Muscle of arm (tissue), 12 donors: ENCODE results near the gene CLCNKA. TPM values are rescaled to one million over a fixed set of nuclear protein-coding genes. Genes with fewer than 3 reads are reported as not detected.
"Not testable (repeated sequence)": the region's sequence is repeated elsewhere in the genome, so short reads cannot be mapped to it uniquely, and the experiment has no call there.

Source experiments
- DNase-seq: peaks from one replicate; pipeline ENCODE4 v3.0.0-alpha.2; 2013
- polyA plus RNA-seq, 12 donors: library from polyadenylated mRNA; unstranded; fragments of 120-200 nt; gene quantifications; one replicate each; pipeline ENCODE4 v1.2.1, GENCODE V29; 2013; ENCODE audit not compliant: insufficient read length in 12 of 12

CLCNKA gene
- polyA plus RNA-seq, 12 donors, result 0.30 to 1.7 (median 1.0) TPM; not detected in 2

DNA sequence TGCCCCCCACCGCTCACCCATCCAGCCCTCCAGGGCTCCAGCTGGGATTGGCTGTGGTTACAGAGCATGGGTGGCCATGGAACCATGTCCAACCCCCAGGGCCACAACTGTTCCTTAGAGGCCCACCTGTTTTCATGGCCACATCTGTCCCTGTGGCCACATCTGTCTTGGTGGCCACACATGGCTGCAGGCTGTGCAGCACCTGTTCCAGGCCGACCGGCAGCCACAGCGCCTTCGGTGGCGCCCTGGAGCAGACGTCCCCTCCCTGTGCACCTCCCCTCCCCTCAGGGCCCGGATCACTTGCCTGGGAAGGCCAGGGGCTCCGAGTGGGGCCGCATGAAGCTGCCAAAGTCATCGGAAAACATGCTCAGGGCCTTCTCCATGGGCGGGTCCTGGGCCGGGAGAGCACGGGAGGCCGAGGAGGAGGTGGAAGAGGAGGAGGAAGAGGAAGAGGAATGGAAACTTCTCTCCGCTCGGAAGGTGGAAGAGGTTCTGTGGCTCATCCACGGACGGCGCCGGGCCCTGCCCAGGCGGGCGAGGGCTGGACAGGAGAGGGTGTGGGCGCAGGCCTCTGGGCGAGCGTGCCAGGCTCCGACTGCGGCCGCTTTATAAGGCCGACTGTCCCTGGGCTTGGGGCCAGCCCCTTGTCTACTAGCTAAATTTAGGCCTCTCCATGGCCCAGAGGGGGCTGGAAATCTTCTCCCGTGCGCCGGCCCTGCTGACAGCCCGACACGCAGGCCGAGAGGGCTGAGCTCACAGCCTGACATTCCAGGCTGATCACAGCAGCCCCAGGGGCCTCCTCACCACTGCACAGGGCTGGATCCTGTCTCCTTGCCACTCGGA is 4.2 kb upstream of the CLCNKA start, which contains the start of gene HSPB7:
Gene HSPB7, minus strand, starts transcription at position 583 of the 843 bp plus-strand sequence. Its CDS starts 80 bp downstream, at position 503.
- peak; percentile 89 for DNase-seq

DNA sequence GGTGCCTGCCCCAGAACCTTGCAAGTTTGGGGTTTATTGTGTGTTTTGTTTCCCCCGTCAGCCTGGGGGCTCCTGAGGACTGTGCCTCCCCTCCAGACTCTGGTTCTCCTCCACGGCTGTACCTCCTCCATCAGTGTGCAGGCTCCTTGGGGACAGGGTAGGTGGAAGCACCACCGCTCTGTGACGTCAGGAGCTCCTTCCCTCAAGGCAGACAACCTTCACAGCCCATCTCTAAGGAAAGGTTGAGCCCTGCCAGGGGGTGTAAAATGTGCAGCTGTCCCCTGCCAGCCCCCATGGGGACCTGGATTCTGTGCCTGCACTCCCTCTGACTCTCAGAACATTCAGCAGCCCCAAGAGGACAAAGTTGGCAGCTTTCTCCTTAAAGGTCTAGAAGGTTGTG is 3.5 kb upstream of the CLCNKA start:
- no peak for DNase-seq

DNA sequence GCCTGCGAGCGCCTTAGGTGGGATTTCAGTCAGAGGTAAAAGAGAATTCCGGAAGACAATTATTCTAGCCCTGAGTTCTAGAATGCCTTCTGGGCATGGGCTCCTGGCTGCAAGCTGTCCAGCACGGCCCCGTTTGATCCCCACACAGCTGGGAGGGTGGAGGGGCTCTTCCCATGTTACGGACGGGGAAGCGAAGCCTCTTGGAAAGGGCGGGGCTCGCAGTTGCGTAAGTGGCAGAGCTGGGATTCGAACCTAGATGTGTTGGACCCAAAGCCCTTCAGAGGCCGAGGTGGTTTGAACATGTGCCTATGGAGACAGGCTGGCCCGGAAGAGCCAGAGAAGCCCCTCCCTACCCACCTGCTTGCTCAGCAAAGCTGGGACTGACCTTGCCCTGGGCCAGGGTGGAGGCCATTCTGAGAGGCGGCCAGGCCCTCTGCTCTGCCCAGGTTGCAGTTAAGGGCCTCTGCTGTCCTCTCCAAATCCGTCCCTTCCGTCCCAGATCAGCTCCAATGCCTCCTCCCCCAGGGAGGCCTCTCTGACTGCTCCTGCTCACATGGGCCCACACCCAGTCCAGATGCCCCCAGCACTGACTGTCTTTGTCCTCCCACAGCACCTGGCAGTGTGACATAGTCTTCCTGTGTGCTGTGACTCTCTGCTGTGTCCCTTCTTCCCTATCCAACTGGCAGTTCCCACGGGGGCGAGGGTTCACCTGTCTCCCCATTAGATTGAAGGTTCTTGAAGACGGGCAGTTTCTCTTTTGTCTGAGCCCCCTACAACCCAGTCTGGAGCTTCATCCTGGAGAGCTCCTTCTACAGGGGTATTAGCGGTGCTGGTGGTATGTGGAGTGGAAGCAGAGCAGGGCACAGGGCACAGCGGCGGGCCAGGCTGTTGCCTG is 2.8 kb upstream of the CLCNKA start:
- DNase-seq, result no peak

DNA sequence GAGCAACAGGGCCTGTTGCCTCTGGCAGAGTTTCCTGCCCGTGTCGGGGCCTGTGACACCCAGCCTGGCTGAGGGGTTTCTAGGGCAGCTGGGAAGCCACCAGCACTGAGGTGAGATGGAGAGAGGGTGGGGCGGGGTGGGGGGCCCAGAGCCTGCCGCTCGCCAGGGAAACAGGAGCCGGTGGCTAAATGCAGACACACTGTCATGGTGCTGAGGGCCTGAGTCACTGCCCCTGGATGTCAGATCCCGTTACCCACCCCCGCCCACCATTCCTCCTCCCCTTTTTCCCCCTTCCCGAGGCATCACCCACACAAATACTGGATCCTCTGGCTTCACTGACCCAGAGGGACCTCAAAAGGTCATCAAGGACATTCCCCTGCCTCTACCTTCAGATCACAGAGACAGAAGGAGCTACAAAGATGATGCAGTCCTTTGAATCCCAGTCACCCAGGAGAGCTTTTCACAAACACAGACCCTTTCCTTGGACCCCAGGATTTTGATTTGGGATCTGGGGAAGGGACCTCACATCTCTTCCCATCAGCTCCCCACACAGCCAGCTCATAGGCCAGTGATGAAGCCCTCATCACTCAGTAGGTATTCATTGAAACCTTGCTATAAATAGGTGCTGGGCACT is 2.1 kb upstream of the CLCNKA start:
- DNase-seq, result no peak

DNA sequence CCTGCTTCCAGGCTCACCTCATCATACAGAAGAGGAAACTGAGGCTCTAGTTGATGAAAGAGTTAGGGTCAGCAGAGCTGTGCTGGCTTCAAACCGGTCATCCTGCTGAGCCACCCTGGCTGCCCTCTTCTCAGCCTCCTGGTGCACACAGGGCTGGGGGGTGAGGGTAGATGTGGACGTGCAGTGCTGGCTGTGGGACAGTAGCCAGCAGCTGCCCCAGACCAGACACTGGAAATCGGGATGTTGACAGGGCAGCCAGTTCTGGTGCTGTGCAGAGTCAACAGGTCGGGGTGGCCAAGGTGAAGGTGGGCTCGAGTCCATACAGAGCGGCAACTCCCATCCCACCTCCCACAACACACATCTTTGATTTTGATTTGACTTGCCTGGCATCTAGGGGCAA is 1.5 kb upstream of the CLCNKA start:
- DNase-seq, result no peak

DNA sequence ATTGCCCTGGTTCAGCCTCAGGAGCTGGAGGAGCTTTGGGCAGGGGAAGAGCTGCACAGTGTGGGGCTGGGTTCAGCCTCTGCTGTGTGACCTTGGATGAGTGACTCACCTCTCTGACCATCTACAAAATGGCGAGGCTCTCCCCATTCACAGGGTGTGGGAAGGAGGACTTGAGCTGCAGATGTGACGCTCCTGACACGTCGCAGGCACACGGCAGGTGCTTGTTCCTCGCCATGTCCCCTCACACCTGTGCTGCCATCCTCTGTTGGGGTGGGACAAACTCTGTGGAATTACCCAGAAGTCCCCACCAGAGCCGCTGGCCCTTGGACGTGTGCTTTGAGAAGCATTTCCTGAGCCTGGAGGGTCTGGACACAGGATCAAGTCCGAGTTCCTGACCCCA is 958 bp upstream of the CLCNKA start:
- DNase-seq, result not testable (repeated sequence)

DNA sequence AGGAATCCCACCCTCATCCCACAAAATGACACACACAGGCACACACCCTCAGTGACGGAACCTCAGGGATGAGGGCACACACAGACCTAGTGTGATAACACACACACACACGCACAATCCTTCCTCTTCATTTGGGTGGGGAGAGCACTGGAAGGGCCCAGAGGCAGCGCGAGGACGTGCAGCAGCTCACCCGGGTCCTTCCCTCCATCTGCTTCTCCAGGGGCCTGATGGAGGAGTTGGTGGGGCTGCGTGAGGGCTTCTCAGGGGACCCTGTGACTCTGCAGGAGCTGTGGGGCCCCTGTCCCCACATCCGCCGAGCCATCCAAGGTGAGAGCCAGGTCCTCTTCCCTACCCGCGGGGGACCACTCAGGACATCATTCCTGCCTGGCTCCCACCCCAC is 557 bp downstream of the CLCNKA start:
- DNase-seq, result no peak

DNA sequence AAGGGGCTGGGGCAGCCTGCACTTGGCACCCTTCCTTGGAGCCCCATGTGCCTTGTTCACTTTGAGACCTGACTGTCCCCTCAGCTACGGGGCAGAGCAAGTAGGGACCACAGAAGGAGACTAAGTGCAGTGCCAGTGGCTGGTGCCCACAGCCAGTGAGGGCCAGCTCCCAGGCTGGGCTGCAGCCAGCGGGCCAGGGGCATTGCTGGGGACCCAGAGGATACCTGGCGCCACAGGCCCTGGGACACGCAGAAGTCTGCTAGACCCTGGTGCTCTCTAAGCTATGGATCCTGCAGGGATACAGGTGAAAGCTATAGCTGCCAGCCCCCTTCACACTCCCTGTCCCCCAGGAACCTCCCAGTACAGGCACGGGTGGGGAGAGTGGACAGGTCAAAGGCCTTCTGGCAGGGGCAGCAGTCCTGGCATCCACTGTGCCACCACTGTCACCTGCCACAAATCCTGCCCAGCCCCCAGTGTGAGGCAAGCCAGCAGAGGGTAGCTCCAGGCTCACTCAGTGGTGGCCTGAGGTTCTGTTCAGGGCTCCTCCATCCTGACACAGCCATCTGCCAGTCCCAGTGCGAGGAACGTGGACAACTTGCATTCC is 1.3 kb downstream of the CLCNKA start:
- DNase-seq, result no peak

DNA sequence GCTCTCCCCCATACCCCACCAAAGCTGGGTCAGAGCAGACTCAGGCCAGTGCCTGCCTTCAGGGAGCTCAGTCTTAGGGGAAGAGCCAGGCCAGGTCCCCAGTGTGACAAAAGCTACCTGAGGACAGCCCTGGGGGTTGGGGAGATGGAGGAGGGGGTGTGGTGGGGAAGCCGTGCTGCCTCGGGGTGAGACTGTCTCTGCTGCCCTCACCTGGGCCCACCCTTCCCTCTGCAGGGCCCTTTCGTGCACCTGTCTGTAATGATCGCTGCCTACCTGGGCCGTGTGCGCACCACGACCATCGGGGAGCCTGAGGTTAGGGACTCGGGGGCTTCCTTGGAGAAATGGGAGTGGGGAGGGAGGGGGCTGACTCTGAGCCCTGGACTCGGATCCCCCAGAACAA is 4.5 kb downstream of the CLCNKA start:
- DNase-seq, result not testable (repeated sequence)

DNA sequence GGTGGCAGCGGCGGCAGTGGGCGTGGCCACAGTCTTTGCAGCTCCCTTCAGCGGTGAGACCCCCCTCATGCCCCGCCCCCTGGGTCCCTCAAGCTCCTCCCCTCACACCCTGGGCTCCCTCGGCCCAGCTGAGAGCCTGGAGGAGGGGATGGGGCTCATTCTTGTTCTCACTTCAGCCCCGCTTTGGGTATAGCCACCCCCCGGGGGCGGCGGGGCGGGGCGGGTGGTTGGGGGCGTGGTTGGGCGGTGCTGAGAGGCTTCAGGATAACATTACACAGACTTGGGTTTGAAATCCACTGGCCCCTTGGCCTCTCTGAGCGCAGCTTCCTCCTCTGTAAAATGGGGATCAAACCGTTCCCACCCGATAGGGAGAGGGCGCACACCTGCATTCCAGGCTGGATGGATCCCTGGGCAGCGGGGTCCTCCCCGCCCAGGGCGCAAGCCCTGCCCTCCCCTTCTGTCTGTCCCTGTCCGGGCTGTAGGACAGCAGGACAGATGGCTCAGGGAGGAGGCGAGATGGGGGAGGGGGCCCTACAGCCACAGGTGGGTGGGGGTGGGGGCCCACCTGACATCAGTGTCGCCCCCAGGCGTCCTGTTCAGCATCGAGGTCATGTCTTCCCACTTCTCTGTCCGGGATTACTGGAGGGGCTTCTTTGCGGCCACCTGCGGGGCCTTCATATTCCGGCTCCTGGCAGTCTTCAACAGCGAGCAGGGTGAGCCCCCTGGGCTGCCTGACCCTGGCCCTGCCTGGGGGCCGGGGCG is 5.1 kb downstream of the CLCNKA start:
- no peak for DNase-seq

DNA sequence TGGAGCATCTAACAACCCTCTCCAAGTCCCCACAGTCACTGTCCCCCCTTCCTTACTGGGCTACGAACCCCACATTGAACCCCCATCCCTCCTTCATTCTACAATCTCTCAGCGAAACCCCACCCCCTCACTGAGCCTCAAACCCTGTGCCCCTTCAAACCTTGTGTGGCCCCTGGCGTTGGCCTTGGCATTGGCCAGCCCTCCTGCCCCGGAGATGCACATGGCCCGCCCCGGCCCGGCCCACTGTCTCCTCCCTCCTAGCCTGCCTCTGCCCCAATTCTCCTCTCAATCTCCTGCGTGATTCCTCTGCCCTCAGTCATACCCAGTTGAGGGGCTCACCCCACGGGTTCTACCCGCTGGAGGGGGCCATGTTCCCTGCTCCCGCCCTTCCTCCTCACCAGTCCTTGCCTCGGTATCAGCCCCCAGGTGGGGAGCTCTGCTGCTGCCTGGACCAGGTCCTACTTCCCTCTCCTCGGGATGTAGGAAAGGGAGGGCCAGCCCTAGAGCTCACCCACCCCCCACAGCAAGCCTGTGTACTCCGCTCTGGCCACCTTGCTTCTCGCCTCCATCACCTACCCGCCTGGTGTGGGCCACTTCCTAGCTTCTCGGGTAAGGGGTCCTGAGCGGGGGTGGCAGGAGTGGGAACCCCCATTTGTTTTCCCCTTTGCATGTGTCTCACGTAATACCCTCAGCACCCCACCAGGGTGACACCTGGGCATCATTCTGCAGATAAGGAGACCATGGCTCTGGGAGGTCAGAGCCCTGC is 6.6 kb downstream of the CLCNKA start:
- DNase-seq, result no peak

DNA sequence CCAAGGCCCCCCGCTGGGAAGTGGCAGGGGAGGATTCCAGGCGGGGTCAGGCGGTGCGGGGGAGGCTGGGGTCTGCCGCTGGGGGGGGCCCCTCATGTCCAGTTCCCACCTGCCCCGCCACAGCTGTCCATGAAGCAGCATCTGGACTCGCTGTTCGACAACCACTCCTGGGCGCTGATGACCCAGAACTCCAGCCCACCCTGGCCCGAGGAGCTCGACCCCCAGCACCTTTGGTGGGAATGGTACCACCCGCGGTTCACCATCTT is 7.1 kb downstream of the CLCNKA start:
- not testable (repeated sequence) for DNase-seq

DNA sequence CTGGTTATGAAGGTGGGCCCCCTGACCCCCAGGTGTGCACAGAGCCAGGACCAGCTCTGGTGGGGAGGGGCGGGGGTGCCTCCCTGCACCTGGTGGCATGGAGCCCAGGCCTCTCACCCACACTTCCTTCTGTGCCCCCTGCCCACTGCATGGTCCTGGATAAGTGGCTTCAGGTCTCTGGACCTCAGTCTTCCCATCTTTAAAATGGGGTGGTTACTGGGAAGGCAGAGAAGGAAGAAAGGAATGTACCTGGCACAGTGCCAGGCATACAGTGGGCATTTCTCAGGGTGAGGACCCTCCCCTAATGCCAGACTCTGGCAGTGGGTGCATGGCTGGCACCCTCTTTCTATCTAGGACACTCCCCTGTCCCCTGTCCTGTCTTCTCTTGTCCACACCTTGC is 7.5 kb downstream of the CLCNKA start:
- DNase-seq, result no peak

DNA sequence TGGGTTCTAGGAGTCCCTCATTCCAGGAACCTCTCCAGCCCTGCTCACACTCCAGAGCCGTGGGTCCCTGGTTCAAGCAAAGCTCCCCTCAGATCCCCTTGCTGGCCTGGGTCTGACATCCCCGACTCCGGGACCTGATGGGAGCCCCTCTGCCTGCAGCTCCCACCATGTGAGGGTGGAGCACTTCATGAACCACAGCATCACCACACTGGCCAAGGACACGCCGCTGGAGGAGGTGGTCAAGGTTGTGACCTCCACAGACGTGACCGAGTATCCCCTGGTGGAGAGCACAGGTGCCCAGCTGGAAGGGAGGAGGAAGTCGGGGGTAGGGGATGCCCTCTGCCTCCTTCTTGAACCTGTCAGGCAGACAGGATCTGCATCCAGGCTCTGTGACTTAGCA is 9.7 kb downstream of the CLCNKA start:
- no peak for DNase-seq

DNA sequence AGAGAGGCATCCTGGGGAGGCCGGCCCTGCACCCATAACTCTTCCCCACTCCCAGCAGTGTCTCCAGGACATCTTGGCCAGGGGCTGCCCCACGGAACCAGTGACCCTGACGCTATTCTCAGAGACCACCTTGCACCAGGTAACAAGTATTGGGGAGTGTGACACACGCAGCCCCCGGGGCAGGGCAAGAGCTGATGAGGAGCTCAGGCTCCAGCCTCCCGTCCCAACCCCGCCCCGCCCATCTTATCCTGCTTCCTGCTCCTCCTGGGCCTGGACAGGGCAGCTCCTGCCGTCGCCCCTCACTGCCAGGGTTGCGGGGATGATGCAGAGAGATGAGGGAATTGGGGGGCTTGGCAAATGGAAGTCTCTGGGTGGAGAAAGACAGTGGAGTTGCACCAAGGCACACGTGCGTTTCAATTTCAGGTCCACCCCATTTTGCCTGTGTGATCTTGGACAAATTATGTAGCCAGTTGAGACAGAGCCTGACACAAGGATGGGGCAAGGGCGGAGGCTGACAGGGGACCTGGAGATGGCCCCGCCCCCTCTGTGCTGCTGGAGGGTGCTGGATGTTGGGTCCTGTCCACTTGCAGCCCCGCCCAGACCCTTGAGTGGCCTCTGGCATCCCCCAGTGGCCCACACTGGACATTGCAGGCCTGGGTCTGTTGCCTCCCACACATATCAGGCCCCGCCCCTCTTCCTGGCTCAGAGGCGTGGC is 10.7 kb downstream of the CLCNKA start:
- DNase-seq, result peak; percentile 73

DNA sequence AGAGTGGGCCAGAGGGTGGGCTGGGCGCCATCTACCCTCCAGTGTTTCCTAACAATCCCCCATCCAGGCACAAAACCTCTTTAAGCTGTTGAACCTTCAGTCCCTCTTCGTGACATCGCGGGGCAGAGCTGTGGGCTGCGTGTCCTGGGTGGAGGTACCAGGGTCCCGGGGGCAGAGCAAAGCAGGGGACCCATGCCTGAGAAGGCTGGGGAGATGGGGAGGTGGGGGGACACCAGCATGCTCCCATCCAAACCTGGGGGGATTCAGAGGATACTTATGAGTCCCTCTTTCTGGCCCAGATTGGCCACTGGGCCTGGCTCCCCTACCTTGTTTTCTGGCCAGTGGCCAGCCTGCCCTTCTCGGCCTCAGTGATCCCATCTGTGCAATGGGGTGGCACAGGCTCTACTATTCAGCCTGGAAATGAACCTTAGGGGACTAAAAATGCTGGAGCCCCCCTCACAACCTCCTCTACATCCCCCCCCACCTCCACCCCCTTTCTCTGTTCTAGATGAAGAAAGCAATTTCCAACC is 11.3 kb downstream of the CLCNKA start:
- not testable (repeated sequence) for DNase-seq

DNA sequence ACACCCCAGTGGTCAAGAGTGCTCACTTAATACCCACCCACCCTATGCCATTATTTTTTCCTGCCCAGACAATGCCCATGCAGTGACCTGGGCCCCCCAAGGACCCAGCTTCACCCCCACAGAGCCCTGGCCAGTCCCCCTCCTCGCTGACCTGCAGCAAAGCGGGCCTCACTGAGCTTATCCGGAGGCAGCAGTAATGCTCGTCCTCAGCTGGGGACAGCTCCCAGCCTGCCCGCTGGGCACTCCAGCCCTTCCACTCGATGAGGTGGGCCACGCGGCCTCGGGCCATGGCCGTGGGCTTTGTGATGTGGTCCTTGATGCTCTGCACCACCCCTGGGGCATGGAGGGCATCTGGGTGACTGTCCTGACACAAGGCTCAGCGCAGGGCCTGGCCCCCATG is 14.6 kb downstream of the CLCNKA start:
- DNase-seq, result not testable (repeated sequence)

DNA sequence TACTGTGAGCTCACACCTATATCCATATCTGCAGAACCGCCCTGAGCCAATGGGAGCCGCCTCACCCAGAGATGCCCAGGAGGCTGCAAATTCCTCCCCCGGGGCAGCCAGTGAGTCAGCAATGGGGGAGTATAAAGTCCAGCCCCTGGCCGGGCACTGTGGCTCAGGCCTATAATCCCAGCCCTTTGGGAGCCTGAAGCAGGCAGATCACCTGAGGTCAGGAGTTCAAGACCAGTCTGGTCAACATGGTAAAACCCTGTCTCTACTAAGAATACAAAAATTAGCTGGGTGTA is 16.7 kb downstream of the CLCNKA start:
- no peak for DNase-seq

DNA sequence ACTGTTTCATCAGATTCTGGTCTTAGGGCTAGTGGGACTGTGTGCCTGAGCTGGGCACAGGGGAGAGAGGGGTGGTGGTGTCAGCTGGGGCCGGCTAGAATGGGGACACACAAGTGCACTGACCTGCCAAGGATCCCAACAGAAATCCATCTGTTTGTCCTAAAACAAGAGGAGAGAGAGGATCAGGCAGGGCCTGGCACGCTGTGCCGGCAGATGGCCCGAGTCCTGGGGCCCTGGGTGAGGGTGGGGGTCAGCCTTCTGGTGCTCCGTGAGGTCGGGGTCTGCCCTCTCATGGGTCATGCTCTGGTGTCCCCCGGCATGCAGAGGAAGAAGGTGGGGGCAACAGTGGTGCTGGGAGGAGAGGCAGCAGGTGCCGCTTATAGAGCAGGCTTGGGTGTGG is 18.0 kb downstream of the CLCNKA start:
- DNase-seq, result not testable (repeated sequence)

DNA sequence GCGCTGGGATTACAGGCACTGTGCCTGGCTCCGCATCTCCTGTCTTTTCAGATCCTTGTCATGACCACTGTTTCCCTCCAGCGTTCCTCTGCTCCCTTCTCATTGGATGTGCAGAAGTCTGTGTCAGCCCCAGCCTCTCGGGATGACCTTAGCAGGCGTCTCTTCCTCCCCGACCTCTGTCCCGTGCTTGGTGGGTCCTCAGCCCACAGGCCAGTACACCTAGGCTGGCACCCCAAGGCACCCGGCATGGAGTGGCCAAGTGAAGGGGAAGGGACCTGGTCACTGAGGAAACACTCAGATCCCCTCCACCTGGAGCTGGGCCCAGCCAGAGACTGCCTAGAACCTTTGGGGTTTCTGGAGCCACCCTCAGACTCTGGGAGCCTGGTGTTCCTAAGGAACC is 19.4 kb downstream of the CLCNKA start:
- no peak for DNase-seq
